HG02884 (cell line): Measurements from ENCODE around the gene FMO5.
"Not testable (repeated sequence)": the region's sequence is repeated elsewhere in the genome, so short reads cannot be mapped to it uniquely, and the experiment has no call there.

Experiments
- ATAC-seq: cut with Tn5 transposase; IDR thresholded peaks from one replicate; pipeline ENCODE4 v1.9.1; 2021; ENCODE audit warnings: mild to moderate bottlenecking, moderate library complexity; ENCODE audit not compliant: unreplicated experiment

The FMO5 gene

DNA sequence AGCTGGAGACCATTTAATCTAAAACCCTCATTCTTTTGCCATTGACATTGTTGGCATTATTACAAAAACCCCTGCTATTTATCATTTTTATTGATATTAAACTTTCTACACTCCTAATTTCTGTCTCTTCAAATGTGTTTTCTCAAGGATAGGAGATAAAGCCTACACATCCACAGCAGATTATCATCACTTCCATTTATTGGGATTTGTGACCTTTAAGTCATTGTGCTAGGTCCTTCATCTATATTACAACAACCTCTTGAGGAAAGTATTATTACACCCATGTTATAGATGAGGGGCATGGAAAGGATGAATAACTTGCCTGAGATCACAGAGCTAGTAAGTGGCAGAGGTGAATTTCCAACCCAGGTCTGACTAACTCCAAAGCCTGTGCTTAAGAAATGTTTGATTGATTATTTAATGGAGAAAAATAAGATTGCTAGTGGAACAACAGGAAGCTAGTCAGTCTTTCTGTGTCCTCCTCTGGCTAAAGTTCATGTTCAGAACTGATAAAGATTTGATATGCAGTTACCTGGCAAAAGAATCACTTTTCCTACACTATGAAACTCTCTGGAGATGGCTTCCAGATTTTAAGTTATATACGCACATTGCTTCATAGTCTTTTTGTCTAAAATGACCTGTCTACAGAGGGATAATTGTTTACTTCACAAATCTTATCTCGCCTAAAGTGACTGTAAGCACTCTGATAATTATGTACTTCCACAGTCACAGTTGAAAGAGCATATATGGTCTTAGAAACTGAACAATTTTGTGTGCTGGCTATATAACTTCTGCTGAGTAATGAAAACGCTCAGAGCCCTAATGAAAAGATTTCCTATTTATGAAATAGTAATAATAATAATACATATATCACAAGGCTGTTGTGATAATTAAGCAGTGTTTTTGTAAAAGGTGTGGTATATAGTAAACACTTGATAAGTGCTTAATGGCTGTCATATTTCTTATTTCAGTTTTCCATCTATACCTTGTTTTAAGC lies 15.0 kb downstream of the FMO5 start:
- no peak for ATAC-seq

DNA sequence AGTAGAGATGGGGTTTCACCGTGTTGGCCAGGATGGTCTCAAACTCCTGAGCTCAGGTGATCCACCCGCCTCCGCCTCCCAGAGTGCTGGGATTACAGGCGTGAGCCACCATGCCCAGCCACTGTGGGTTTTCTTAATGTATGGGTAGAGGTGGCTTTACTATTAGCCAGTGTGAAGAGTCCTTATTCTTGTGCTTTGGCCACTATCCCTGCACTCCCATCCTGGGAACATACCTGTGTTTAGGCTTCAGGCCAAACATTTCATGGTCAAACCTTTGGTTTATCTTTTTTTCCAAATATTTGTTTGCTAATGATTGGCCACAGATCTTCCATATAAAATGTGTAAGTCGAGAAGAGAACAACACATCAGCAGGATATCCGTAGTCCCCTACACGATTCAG lies 16.5 kb downstream of the FMO5 start:
- no peak for ATAC-seq

DNA sequence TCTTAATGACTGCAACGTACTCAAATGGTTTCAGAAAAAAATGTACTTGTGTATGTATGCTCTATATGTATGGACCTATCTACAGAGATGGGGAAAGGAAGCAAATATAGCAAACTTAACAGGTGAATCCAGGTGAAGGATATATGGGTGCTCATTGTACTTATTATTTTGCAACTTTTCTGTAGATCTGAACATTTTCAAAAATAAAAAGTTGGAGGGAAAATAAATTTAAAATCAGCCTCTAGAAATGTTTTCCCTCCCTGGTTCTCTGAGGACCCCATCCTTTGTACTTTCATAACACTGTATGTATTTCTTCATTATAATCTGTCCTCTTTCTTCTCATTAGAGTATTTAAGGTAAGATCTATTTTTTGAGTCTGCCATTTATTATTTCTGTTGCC lies 17.9 kb downstream of the FMO5 start:
- ATAC-seq: no peak

DNA sequence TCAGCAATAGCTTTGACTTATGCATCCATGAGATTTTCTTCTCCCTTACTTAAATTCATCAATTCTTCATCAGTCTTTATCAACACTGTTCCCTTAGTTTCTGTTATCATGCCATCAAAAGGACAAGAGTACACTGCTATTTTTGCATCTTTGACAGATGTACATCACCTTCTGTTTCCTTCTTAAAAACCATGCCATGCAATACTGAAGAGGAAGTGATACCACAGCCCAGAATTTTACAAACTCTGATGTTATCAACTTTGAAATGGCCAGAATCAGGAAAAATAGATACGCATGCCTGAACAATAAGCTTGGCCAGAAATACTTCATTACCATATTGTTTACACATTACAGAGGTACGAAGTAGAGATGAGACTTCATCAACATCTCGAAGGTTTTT lies 21.1 kb downstream of the FMO5 start:
- ATAC-seq: no peak

DNA sequence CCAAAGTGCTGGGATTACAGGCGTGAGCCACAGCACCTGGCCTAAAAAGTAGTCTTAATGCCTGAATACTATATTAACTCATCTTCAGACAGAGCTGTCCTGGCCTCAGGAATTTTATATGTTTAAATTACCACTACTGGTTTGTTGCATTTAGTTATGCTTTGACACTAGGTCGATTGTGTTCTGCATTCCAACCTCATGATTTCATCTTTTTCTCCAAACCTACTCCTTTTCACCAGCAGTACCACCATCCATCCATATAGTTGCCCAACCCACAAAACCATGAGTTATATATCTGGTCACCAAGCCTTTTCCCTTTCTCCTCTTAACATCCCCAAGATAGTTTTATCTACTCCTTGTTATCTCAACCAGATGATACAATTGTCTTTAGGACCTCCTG lies 22.6 kb downstream of the FMO5 start:
- ATAC-seq: no peak

DNA sequence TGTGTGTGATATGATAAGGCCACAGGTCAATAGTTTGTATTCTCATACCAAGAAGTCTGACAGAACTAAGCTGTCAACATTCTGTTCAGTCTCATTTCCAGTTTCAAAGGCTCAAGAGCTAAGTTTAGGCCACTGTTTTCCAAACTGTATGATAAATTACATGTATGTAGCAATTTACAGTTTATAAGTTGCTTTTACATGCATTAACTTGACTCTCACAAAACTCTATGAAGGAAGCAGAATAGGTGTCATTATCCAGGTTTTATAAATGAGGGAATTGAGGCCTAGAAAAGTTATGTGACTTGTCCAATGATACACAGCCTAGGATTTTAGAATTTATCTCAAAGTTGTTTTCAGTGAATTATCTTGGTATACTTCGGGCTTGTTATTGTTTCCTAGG lies 23.4 kb downstream of the FMO5 start:
- ATAC-seq: no peak

DNA sequence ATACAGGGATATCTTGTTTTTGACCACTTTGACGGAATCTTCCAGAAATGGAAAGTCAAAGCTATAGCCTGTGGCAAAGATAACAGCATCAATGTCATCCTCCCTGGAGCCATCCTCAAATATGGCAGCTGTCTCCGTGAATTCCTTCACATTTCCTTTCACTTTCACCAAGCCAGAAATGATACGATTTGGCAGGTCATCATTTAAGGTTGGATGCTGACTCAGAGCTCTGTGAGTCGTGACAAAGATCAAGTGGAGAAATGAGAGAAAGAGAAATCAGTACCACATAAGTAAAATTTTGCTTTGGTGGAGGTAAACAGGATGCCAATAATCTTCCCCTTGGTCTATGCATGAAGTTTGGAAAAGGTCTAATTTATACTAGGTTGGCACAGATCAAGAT lies 23.9 kb downstream of the FMO5 start:
- no peak for ATAC-seq

DNA sequence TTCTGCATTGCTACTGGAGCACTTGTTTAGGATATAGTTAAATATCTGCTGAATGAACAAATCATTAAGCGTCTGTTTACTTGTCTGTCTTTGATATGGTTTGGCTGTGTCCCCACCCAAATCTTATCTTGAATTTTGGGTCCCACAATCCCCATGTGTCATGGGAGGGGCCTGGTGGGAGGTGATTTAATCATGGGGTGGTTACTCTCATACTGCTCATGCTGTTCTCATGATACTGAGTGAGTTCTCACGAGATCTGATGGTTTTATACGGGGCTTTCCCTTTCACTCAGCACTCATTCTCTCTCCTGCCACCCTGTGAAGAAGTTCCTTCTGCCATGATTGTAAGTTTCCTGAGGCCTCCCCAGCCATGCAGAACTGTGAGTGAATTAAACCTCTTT lies 27.8 kb downstream of the FMO5 start:
- ATAC-seq: not testable (repeated sequence)

DNA sequence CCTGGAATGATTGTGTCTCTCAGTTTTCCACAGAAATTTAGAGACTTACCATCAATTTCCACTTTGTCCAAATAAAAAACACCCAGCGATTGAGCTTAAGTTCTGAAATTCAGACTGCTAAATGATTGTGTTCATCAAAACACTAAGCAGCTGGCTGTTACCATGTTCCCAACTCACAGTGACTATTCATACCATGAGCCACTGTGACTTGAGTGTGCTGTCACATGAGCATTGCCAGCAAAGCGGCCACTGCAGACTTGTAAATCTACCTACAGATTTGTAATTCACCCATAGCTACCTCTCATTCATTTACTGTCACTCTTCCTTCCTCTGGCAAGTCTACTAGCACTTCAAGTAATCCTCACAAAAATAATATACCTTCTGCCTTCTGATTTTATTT lies 35.6 kb downstream of the FMO5 start:
- no peak for ATAC-seq

DNA sequence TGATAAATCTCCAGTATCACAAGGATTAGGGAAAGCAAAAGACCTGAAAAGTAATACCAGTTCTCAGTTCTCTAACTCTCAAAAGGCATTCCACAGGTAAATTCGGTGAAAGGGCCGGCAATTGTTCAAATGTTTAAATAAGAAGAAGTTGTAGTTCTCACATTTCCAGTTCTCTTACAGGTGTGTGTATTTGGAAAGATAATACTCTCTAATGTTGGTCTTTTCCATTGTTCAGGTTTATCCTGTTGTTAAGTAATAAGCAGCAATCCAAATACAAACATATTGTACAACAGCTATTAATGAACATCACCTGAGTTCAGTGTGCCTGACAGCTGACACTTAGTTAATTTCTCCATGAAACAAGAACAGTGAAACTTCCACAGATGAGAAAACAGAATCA lies 39.7 kb downstream of the FMO5 start:
- no peak for ATAC-seq

DNA sequence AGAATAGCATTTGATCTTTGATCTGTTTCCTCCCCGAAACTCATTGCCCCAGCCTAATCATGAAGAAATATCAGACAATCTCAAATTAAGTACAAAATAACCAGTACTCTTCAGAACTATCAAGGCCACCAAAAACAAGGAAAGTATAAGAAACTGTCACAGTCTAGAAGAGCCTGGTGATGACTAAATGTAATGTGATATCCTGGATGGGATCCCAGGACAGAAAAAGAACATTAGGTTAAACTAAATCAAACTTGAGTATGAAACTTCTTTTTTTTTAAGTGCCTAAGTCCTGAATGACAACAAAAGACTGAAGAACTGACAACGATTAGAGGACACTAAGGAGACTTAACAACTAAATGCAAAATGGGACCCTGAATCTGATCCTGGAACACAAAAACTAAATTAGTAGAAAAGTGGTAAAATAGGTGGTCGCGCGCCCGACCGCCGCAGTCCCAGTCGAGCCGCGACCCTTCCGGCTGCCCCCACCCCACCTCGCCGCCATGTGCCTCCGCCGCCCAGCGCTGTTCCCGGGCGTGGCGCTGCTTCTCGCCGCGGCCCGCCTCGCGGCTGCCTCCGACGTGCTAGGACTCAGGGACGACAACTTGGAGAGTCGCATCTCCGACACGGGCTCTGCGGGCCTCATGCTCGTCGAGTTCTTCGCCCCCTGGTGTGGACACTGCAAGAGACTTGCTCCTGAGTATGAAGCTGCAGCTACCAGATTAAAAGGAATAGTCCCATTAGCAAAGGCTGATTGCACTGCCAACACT lies 47.3 kb downstream of the FMO5 start:
- no peak for ATAC-seq

DNA sequence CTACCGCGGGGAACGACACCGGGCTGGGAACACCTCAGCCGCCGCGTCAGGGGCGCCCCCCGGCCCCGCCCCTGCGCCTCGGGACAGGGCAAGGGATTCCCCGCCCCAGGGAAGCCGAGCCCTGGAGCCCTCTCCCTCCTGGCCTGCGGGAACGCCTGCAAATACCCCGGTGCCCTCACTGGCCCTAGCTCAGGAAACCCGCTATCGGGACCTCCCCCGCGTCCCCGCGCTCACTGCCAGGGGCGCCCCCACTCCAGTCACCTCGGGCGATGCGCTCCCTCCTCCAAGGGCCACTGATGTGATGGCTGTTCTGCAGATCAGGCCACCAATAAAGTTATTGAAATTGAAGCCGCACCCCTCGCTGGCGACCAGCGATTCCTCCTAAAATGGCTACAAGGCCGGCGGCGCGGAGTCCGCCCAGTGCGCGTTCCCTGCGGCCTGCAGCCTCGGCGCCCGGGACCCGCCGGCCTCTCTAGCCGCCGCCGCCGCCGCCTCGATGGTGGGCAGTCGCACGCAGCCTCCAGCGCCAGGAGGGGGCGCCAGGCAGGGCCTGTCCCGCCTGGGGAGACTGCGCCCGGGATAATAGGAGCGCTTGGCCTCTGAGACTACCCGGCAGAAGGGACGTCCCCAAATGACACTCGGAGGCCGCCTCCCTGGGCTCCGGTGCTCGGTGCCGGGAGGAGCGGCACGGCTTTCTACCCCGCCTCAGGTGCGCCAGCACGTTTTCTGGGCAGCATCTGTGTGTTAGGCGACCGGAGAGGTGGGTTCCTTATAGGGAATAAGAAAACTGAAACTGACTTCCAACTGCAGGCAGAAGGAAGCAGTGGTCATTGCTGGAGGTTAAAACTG lies 52.7 kb downstream of the FMO5 start, which contains the start of gene PRKAB2:
PRKAB2 (minus strand) TSS at position 303 of the 849 bp plus-strand sequence. CDS start 326 bp downstream, outside the sequence.
- peak; percentile 90 for ATAC-seq

DNA sequence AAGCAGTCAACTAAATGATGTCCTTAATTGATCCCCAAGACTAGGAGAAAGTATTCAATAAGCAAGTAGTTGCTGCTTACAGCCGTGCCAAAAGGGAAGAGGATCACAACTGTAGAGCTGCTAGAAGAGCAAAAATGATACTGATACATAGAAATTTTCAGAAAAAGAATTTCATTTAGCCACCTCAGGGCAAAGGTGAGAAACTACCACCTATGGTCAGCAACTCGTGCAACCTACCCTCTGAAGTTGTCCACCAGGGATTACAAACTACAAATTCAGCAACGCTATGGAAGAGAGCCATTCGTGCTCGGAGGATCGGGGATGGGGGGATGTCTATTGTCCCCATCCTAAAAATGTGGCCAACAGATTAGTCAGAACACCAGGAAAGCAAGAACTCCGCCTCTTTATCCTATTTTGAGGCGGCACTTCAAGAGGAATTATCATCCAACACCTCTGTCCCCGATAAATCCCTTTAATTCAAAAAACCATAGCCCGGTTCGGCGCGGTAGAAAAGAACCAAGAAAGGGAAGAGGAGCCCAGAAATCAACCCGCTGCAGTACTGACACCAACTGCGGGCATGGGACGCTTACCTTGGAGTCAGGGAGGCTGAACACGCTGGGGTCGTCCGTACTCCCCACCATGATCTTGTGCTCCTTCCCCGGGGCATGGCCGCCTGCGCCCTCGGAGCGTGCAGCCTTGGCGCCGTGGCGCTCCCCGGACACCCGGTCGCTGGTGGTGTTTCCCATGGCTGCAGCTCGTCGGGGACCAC lies 53.6 kb downstream of the FMO5 start:
- no peak for ATAC-seq

DNA sequence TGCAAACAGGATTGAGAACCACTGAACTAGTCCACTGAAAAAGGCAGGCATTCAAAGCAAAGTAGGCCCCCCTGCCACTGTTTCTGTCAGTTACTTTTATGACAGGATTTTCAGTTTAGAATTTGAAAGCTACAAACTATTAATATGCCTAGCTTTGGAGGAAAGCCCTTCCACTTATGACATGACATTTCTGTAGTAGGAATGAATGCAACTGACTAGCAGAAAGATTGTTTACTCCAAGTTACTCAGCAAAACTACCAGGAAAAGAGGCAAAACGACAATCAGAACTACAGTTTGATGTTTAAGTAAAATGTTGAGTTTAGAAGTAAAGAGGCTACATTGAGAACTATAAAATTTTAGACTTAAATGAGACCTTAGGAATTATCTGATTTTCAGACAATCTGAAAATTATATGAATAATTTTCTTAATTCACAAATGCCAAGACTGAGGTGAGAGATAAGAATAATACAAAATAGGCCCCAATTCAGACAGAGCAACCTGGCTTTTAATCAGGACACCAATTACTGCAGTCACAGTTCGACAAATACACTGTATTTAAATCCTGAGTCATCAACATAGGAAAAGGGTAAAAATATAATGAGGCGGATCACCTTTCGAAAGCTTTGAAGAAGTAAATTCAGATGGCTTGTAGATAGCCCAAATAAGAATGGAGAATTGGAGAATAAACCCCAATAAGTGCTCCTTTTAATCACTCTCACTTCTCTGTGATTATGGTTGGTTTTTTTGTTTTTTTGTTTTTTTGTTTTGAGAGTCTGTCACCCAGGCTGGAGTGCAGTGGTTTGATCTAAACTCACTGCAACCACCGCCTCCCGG lies 55.1 kb downstream of the FMO5 start:
- ATAC-seq: no peak

DNA sequence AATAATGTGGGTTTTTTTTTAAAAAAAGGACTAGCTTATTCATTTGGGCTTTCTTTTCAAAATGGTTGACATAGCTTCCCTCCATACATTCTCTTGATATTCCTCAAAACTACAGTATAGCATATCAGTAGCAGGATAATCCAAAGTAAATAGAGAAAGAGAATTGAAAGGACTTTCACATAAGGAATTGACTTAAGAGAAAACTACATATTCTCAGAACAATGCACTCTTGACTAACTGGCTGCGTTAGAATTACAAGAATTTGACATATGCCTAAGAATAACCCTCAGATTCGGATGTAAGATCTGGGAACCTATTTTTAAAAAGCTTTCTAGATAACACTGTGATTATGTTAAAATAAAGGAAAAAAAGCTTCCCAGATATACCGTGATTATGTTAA lies 56.0 kb downstream of the FMO5 start:
- no peak for ATAC-seq

DNA sequence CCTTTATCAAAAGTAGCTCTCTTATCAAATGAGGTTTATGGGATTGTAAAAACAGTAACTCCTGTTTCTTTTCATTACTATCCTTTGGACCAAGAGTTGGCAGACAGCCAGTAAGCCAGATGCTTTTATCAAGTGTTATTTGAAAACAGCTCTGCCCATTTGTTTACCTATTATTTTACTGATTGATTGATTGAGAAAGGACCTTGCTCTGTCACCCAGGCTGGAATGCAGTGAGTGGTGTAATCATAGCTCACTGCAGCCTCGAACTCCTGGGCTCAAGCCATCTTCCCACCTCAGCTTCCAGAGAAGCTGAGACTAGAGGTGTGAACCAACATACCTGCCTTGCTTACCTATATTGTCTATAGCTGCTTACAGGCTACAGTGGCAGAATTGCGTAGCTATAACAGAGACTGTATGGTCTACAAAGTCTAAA lies 56.5 kb downstream of the FMO5 start:
- no peak for ATAC-seq

DNA sequence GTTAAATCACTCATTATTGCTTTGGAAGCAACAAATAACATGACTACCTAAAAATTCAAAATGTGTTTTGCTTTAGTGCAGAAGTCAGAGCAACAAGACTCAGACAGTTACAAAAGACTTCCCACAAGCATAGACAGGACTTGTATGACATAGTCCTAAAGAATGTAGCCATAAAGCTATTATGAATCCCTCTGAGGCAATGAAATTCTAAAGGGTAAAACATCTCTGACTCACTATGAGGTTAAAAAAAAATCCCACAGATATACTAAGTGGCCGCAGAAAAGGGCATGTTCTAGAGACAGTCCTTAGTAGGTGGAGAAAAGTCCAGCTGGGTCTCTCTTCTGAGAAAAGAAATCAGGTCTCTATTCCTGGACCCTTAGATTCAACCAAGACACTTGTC lies 57.8 kb downstream of the FMO5 start:
- ATAC-seq: no peak

DNA sequence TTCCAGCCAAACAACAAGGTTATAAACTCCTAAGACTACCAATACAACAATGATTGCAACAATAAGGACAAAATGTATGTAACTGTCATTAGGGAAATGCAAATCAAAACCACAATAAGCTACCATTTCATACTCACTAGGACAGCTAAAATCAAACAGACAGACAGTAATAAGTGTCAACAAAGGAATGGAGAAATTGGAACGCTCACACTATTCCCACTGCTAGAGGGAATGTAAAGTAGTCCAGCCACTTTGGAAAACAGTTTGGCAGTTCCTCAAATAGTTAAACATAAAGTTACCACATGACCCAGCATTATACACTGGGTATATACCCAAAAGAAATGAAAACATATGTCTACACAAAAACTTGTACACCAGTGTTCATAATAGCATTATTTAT lies 62.1 kb downstream of the FMO5 start:
- ATAC-seq: no peak

DNA sequence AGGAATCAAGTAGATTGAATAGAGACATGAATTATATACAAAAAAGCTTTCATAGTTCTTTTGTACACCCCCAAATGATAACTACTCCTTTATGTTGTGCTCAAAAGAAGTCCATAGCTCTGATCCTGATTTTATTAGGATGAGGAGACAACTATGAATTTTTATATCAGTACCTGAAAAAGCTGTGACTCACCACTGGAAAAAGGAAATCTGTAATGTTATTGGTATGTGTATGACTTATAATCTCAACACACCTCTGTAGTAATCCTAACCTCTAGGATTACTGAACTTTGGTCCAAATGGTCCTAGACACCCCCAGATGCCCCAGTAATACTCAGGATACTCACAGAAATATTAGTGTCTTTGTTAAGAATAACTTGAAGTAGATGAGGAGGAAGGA lies 63.0 kb downstream of the FMO5 start:
- no peak for ATAC-seq
